Measurements from ENCODE around the gene BRK1. TPM values are rescaled to one million over a fixed set of nuclear protein-coding genes. Genes with fewer than 3 reads are reported as not detected.

Gene BRK1
- total RNA-seq, 2 donors from 2014 or later: 93.3 to 111 TPM

Other genes starting within 250 kb of the BRK1 start
- gene CIDEC, start 235.4 kb upstream of the BRK1 start, total RNA-seq: under 1 TPM in 1 of 2 donors, not detected in 1; 0.42 TPM
- 10 to 100 TPM; 22.8 to 32.0 TPM for gene JAGN1, start 225.1 kb upstream of the BRK1 start, total RNA-seq
- 10 to 100 TPM in 1 of 2 donors, 1 to 10 TPM in 1; 5.9 to 20.1 TPM for gene IL17RE, start 212.8 kb upstream of the BRK1 start, total RNA-seq
- gene IL17RC, start 198.6 kb upstream of the BRK1 start, total RNA-seq: 1 to 10 TPM; 1.2 to 3.5 TPM
- gene CRELD1, start 181.8 kb upstream of the BRK1 start, total RNA-seq: 10 to 100 TPM; 14.2 to 36.7 TPM
- 1 to 10 TPM; 3.2 to 9.1 TPM for gene PRRT3, start 163.3 kb upstream of the BRK1 start, total RNA-seq
- gene EMC3, start 128.8 kb upstream of the BRK1 start, total RNA-seq: 10 to 100 TPM; 50.3 to 59.7 TPM
- gene FANCD2, start 89.2 kb upstream of the BRK1 start, total RNA-seq: 10 to 100 TPM; 59.0 to 74.0 TPM
- not detected for gene FANCD2OS, start 7.4 kb upstream of the BRK1 start, total RNA-seq
- 10 to 100 TPM; 62.7 to 63.7 TPM for gene VHL, start 26.1 kb downstream of the BRK1 start, total RNA-seq
- gene IRAK2, start 49.2 kb downstream of the BRK1 start, total RNA-seq: 10 to 100 TPM in 1 of 2 donors, 1 to 10 TPM in 1; 5.6 to 10.1 TPM
- gene TATDN2, start 132.8 kb downstream of the BRK1 start, total RNA-seq: 10 to 100 TPM; 56.7 to 71.7 TPM
- gene GHRL, start 177.3 kb downstream of the BRK1 start, total RNA-seq: under 1 TPM; 0.34 to 0.58 TPM
- 100 to 1,000 TPM in 1 of 2 donors, 10 to 100 TPM in 1; 69.5 to 104 TPM for gene SEC13, start 205.4 kb downstream of the BRK1 start, total RNA-seq